ENCODE measurements around the gene TBC1D24. TPM values are rescaled to one million over a fixed set of nuclear protein-coding genes. Genes with fewer than 3 reads are reported as not detected.
A peak's percentile ranks its signal among the peaks of the same experiment; 100 is the strongest.

Gene TBC1D24
- total and polyA plus RNA-seq, 9 of the 15 experiments (the other 6 are each of a cell fraction or from before 2014, with no cell fraction given), result 1.7 to 22.6 (median 7.2) TPM

- TF ChIP-seq NKRF (IDR thresholded peaks at IDR 0.05; ENCODE audit: borderline replicate concordance) (peak; percentile 54; the same call in 1 of the 2 replicates), RBM22 (IDR thresholded peaks at IDR 0.05; ENCODE audit: low read depth, low read length, poor library complexity, severe bottlenecking) (peak; percentile 88), C11orf30 (IDR thresholded peaks at IDR 0.05; ENCODE audit: low read depth) (peak; percentile 51; the same call in 1 of the 2 replicates), DDX20 (tag; IDR thresholded peaks at IDR 0.05; ENCODE audit: low read depth) (no peak), ADNP (tag; IDR thresholded peaks at IDR 0.05) (no peak), TBP (optimal IDR thresholded peaks at IDR 0.05; ENCODE audit: low read depth, low read length) (peak; percentile 13), NRF1 (conservative IDR thresholded peaks at IDR 0.05 in 1 of 2, IDR thresholded peaks at IDR 0.05 in 1 of 2) (no peak), CTCF (IDR thresholded peaks at IDR 0.05 in 2 of 3, conservative IDR thresholded peaks at IDR 0.05 in 1 of 3; ENCODE audit: insufficient read depth in 2 of 3, low read depth in 1 of 3, low read length in 3 of 3) (0 out of 6 replicates have a peak, but pooled peaks of 2 of the 3 experiments have one; percentile 8 to 17), CBFA2T3 (IDR thresholded peaks at IDR 0.05) (peak; percentile 31), IFI16 (CRISPR knock-in tag; IDR thresholded peaks at IDR 0.05) (no peak), ELF2 (CRISPR knock-in tag; IDR thresholded peaks at IDR 0.05) (no peak), BHLHE40 (IDR thresholded peaks at IDR 0.05; ENCODE audit: low read length) (no peak), ETV5 (CRISPR knock-in tag; IDR thresholded peaks at IDR 0.05; ENCODE audit: low read depth) (no peak), RBFOX2 (IDR thresholded peaks at IDR 0.05; ENCODE audit: low read depth, low read length) (peak; percentile 75)
- TF ChIP-seq, protein P1, sequence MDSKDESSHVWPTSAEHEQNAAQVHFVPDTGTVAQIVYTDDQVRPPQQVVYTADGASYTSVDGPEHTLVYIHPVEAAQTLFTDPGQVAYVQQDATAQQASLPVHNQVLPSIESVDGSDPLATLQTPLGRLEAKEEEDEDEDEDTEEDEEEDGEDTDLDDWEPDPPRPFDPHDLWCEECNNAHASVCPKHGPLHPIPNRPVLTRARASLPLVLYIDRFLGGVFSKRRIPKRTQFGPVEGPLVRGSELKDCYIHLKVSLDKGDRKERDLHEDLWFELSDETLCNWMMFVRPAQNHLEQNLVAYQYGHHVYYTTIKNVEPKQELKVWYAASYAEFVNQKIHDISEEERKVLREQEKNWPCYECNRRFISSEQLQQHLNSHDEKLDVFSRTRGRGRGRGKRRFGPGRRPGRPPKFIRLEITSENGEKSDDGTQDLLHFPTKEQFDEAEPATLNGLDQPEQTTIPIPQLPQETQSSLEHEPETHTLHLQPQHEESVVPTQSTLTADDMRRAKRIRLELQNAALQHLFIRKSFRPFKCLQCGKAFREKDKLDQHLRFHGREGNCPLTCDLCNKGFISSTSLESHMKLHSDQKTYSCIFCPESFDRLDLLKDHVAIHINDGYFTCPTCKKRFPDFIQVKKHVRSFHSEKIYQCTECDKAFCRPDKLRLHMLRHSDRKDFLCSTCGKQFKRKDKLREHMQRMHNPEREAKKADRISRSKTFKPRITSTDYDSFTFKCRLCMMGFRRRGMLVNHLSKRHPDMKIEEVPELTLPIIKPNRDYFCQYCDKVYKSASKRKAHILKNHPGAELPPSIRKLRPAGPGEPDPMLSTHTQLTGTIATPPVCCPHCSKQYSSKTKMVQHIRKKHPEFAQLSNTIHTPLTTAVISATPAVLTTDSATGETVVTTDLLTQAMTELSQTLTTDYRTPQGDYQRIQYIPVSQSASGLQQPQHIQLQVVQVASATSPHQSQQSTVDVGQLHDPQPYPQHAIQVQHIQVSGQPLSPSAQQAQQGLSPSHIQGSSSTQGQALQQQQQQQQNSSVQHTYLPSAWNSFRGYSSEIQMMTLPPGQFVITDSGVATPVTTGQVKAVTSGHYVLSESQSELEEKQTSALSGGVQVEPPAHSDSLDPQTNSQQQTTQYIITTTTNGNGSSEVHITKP (IDR thresholded peaks at IDR 0.05; ENCODE audit: partially characterized antibody), result peak; percentile 66
- TF ChIP-seq, protein P2, sequence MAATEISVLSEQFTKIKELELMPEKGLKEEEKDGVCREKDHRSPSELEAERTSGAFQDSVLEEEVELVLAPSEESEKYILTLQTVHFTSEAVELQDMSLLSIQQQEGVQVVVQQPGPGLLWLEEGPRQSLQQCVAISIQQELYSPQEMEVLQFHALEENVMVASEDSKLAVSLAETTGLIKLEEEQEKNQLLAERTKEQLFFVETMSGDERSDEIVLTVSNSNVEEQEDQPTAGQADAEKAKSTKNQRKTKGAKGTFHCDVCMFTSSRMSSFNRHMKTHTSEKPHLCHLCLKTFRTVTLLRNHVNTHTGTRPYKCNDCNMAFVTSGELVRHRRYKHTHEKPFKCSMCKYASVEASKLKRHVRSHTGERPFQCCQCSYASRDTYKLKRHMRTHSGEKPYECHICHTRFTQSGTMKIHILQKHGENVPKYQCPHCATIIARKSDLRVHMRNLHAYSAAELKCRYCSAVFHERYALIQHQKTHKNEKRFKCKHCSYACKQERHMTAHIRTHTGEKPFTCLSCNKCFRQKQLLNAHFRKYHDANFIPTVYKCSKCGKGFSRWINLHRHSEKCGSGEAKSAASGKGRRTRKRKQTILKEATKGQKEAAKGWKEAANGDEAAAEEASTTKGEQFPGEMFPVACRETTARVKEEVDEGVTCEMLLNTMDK (IDR thresholded peaks at IDR 0.05; ENCODE audit: borderline replicate concordance, insufficient read depth, low read depth, low read length, poor library complexity, severe bottlenecking), result peak; percentile 74
Observed at GRCh38 chr16:2520784-2521531, 46.0 kb downstream of the TBC1D24 start (continued).
